Measurements from ENCODE around the gene C12orf76.
"Not testable (repeated sequence)": the region's sequence is repeated elsewhere in the genome, so short reads cannot be mapped to it uniquely, and the experiment has no call there.

C12orf76 gene

DNA sequence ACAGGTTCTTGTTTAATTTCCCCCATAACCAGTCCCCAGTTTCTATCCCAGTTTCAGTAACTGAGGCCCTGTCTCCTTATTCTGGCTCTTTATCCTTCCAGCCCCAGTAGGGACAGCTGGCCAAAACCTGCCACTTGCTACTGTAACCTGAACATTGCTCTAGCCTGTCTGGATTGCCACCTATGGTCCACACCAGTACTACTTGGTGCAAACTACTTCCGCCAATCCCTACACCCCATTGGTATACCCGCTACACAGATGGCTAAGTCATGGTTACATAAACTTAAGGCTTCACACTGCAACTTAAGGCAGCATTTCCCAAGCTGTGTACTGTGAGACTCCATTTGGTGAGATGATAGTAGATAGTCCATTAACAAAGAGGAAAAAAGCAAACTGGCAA, 20.3 kb upstream of the C12orf76 start:
- Histone ChIP-seq H2BK120ac (ENCODE audit: low read depth, low read length) (no peak overlapping the region), H2AK5ac (ENCODE audit: low read length) (no peak overlapping the region), H3K4ac (ENCODE audit: low read depth, low read length) (no peak overlapping the region), H4K5ac (ENCODE audit: low read length) (no peak overlapping the region), H4K8ac (ENCODE audit: low read depth, low read length) (no peak overlapping the region), H3K27ac (ENCODE audit: low read depth, low read length) (no peak overlapping the region), H2BK5ac (ENCODE audit: low read length) (no peak overlapping the region), H3K36me3 (ENCODE audit: control insufficient read depth, insufficient read depth, low read length) (no peaks in the 10 kb centered on the region), H3K56ac (ENCODE audit: low read length) (no peak overlapping the region), H3K4me2 (ENCODE audit: low read length) (no peak overlapping the region), H3K23ac (ENCODE audit: low read length) (no peak overlapping the region), H3K9ac (ENCODE audit: low read length) (no peak overlapping the region), H3K79me1 (ENCODE audit: low read length) (no peaks in the 10 kb centered on the region), H3K18ac (ENCODE audit: low read length) (no peak overlapping the region), H3K4me1 (ENCODE audit: control insufficient read depth, low read depth, low read length) (no peaks in the 10 kb centered on the region), H2BK15ac (replicated peaks; ENCODE audit: low read depth) (no peak overlapping the region), H3K27me3 (ENCODE audit: insufficient read depth, low read length, poor library complexity) (no peaks in the 10 kb centered on the region), H3K79me2 (ENCODE audit: control insufficient read depth, insufficient read depth, low read length) (no peaks in the 10 kb centered on the region), H3K4me3 (ENCODE audit: low read length) (no peak overlapping the region)
- no CpG with 5 or more reads among the region's 2 CpGs for WGBS (ENCODE audit: extremely low coverage, insufficient coverage, low lambda C conversion rate)
- DNase-seq, result no peak

DNA sequence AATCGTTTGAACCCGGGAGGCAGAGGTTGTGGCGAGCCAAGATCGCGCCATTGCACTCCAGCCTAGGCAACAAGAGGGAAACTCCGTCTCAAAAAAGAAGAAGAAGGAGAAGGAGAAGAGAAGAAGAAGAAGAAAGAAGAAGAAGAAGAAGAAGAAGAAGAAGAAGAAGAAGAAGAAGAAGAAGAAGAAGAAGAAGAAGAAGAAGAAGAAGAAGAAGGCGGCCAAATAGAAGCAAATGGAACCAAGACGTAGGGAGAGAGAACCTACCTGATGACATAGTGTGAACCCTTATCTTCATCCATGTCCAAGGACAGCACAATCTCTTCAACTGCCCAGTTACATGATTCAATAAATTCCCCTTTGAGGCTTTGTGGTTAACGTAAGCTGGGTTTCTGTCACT, 19.8 kb upstream of the C12orf76 start:
- H3K27me3 ChIP-seq (ENCODE audit: insufficient read depth, low read length, poor library complexity); H3K56ac ChIP-seq (ENCODE audit: low read length); H2AK5ac ChIP-seq (ENCODE audit: low read length); H3K27ac ChIP-seq (ENCODE audit: low read depth, low read length); H3K4me2 ChIP-seq (ENCODE audit: low read length); H3K79me2 ChIP-seq (ENCODE audit: control insufficient read depth, insufficient read depth, low read length); H2BK15ac ChIP-seq (replicated peaks; ENCODE audit: low read depth); DNase-seq; H3K79me1 ChIP-seq (ENCODE audit: low read length); H4K8ac ChIP-seq (ENCODE audit: low read depth, low read length); H4K5ac ChIP-seq (ENCODE audit: low read length); H3K9ac ChIP-seq (ENCODE audit: low read length); H3K23ac ChIP-seq (ENCODE audit: low read length); H3K4ac ChIP-seq (ENCODE audit: low read depth, low read length); H3K36me3 ChIP-seq (ENCODE audit: control insufficient read depth, insufficient read depth, low read length); H2BK120ac ChIP-seq (ENCODE audit: low read depth, low read length); H3K18ac ChIP-seq (ENCODE audit: low read length); H3K4me1 ChIP-seq (ENCODE audit: control insufficient read depth, low read depth, low read length); H2BK5ac ChIP-seq (ENCODE audit: low read length); H3K4me3 ChIP-seq (ENCODE audit: low read length): not testable (repeated sequence)
- WGBS (ENCODE audit: extremely low coverage, insufficient coverage, low lambda C conversion rate), result no CpG with 5 or more reads among the region's 9 CpGs

DNA sequence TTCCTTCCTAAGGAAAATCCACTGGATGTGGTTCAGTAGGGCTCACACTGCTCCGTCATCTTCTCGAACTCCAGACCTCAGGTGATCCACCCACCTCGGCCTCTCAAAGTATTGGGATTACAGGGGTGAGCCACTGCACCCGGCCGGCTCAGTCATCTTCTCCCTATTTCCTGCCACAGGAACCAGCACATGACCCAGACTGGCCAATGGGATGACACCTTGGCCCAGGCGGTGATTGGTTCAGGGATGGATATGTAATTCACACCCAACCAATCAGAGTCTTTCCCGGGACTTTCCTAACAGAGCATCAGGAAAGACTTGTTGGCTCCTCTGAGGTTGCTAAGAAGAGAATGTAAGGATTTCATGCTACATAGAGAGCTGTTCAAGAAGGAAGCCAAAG, 19.2 kb upstream of the C12orf76 start:
- no peaks in the 10 kb centered on the region for H3K79me1 ChIP-seq (ENCODE audit: low read length)
- no CpG with 5 or more reads among the region's 7 CpGs for WGBS (ENCODE audit: extremely low coverage, insufficient coverage, low lambda C conversion rate)

DNA sequence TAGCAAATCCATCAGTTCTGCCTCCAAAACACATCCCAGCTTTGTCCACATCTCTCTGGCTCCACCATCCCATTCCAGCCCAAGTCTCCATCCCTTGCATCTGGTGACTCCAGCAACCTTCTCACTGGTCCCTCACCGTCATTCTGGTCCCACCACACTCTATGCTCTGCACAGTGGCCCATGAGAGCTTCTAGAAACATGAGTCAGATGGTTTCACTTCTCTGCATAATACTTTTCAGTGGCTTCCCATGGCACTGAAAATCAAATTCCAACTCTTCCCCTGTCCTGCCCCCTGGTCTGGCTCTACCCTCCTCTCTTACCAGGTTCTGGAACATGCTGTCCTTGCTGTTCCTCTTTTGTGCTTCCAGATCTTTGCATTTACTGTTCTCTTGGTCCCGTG, 17.2 kb upstream of the C12orf76 start:
- no CpG with 5 or more reads among the region's 2 CpGs for WGBS (ENCODE audit: extremely low coverage, insufficient coverage, low lambda C conversion rate)
- H4K8ac ChIP-seq (ENCODE audit: low read depth, low read length), result no peak overlapping the region
- H4K5ac ChIP-seq (ENCODE audit: low read length), result no peak overlapping the region
- no peak overlapping the region for H3K9ac ChIP-seq (ENCODE audit: low read length)
- H2BK15ac ChIP-seq (replicated peaks; ENCODE audit: low read depth), result no peak overlapping the region
- H3K56ac ChIP-seq (ENCODE audit: low read length), result no peak overlapping the region
- H2BK120ac ChIP-seq (ENCODE audit: low read depth, low read length), result no peak overlapping the region
- H2AK5ac ChIP-seq (ENCODE audit: low read length), result no peak overlapping the region
- no peaks in the 10 kb centered on the region for H3K4me1 ChIP-seq (ENCODE audit: control insufficient read depth, low read depth, low read length)
- no peak overlapping the region for H3K18ac ChIP-seq (ENCODE audit: low read length)
- H3K23ac ChIP-seq (ENCODE audit: low read length), result no peak overlapping the region
- no peaks in the 10 kb centered on the region for H3K79me1 ChIP-seq (ENCODE audit: low read length)
- H3K79me2 ChIP-seq (ENCODE audit: control insufficient read depth, insufficient read depth, low read length), result no peaks in the 10 kb centered on the region
- no peak overlapping the region for H3K27ac ChIP-seq (ENCODE audit: low read depth, low read length)
- H3K4me3 ChIP-seq (ENCODE audit: low read length), result no peak overlapping the region
- H3K27me3 ChIP-seq (ENCODE audit: insufficient read depth, low read length, poor library complexity), result no peaks in the 10 kb centered on the region
- no peak overlapping the region for H2BK5ac ChIP-seq (ENCODE audit: low read length)
- no peaks in the 10 kb centered on the region for H3K36me3 ChIP-seq (ENCODE audit: control insufficient read depth, insufficient read depth, low read length)
- H3K4ac ChIP-seq (ENCODE audit: low read depth, low read length), result no peak overlapping the region
- H3K4me2 ChIP-seq (ENCODE audit: low read length), result no peak overlapping the region
- DNase-seq, result no peak

More for the DNA sequence above, 19.2 kb upstream of the C12orf76 start:
- no peak overlapping the region for H2BK15ac ChIP-seq (replicated peaks; ENCODE audit: low read depth)
- H3K36me3 ChIP-seq (ENCODE audit: control insufficient read depth, insufficient read depth, low read length), result no peaks in the 10 kb centered on the region
- H3K4me3 ChIP-seq (ENCODE audit: low read length), result no peak overlapping the region
- H3K4me2 ChIP-seq (ENCODE audit: low read length), result no peak overlapping the region
- H3K27me3 ChIP-seq (ENCODE audit: insufficient read depth, low read length, poor library complexity), result no peaks in the 10 kb centered on the region
- no peak overlapping the region for H2BK5ac ChIP-seq (ENCODE audit: low read length)
- no peak overlapping the region for H3K9ac ChIP-seq (ENCODE audit: low read length)
- H3K27ac ChIP-seq (ENCODE audit: low read depth, low read length), result no peak overlapping the region
- no peak overlapping the region for H3K4ac ChIP-seq (ENCODE audit: low read depth, low read length)
- H3K23ac ChIP-seq (ENCODE audit: low read length), result no peak overlapping the region
- no peak overlapping the region for H4K5ac ChIP-seq (ENCODE audit: low read length)
- H2BK120ac ChIP-seq (ENCODE audit: low read depth, low read length), result no peak overlapping the region
- H3K18ac ChIP-seq (ENCODE audit: low read length), result no peak overlapping the region
- H4K8ac ChIP-seq (ENCODE audit: low read depth, low read length), result no peak overlapping the region
- H3K4me1 ChIP-seq (ENCODE audit: control insufficient read depth, low read depth, low read length), result no peaks in the 10 kb centered on the region
- peak; percentile 16 for DNase-seq
- no peak overlapping the region for H3K56ac ChIP-seq (ENCODE audit: low read length)
- no peaks in the 10 kb centered on the region for H3K79me2 ChIP-seq (ENCODE audit: control insufficient read depth, insufficient read depth, low read length)
- H2AK5ac ChIP-seq (ENCODE audit: low read length), result no peak overlapping the region

DNA sequence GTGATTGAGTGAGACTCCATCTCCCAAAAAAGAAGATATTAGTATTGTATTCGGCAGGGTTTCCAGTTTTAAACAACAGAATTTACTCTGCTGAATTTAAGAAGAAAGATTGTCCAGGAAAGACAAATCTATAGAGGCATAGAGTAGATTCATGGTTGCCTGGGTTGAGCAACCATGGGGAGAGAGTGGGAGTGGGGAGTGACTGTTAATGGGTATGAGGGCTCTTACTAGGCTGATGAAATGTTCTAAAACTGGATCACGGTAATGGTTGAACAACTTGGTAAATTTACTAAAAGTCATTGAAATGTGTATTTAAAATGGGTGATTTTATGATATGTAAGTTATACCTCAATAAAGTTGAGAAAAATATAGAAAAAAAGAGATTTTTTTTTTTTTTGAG, 13.9 kb upstream of the C12orf76 start:
- Histone ChIP-seq H3K79me1 (ENCODE audit: low read length) (no peaks in the 10 kb centered on the region), H3K4ac (ENCODE audit: low read depth, low read length) (no peak overlapping the region), H3K9ac (ENCODE audit: low read length) (no peak overlapping the region), H3K36me3 (ENCODE audit: control insufficient read depth, insufficient read depth, low read length) (no peaks in the 10 kb centered on the region), H2BK5ac (ENCODE audit: low read length) (no peak overlapping the region), H2AK5ac (ENCODE audit: low read length) (no peak overlapping the region), H3K56ac (ENCODE audit: low read length) (no peak overlapping the region), H2BK15ac (replicated peaks; ENCODE audit: low read depth) (no peak overlapping the region), H3K4me1 (ENCODE audit: control insufficient read depth, low read depth, low read length) (no peaks in the 10 kb centered on the region), H3K4me2 (ENCODE audit: low read length) (no peak overlapping the region), H3K27me3 (ENCODE audit: insufficient read depth, low read length, poor library complexity) (no peaks in the 10 kb centered on the region), H4K8ac (ENCODE audit: low read depth, low read length) (no peak overlapping the region), H4K5ac (ENCODE audit: low read length) (no peak overlapping the region), H3K27ac (ENCODE audit: low read depth, low read length) (no peak overlapping the region), H3K79me2 (ENCODE audit: control insufficient read depth, insufficient read depth, low read length) (no peaks in the 10 kb centered on the region), H3K4me3 (ENCODE audit: low read length) (no peak overlapping the region), H3K18ac (ENCODE audit: low read length) (no peak overlapping the region), H3K23ac (ENCODE audit: low read length) (no peak overlapping the region), H2BK120ac (ENCODE audit: low read depth, low read length) (no peak overlapping the region)
- 100% methylated on average over 1 of the region's 2 CpGs for WGBS (ENCODE audit: extremely low coverage, insufficient coverage, low lambda C conversion rate)
- DNase-seq, result no peak

DNA sequence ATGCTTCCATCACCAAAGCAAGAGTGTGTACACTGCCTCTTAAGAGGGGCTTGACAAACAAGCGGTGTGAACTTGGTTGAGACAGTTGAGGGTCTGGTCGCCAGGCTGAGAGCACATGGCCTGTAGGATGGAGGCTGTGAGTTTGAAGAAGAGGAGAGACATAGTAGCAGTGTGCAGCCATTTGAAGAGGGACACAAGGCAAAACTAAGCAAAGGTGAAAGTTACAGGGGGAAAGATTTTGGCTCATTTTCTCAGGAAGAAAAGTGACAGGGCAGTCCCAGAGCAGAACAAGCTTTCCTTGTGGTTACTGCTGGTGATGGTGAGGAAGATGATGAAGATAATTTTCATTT, 11.3 kb upstream of the C12orf76 start:
- Histone ChIP-seq H3K4me3 (ENCODE audit: low read length) (no peak overlapping the region), H3K18ac (ENCODE audit: low read length) (no peak overlapping the region), H3K79me2 (ENCODE audit: control insufficient read depth, insufficient read depth, low read length) (no peaks in the 10 kb centered on the region), H3K27me3 (ENCODE audit: insufficient read depth, low read length, poor library complexity) (no peaks in the 10 kb centered on the region), H3K56ac (ENCODE audit: low read length) (no peak overlapping the region), H3K4me1 (ENCODE audit: control insufficient read depth, low read depth, low read length) (no peaks in the 10 kb centered on the region), H2AK5ac (ENCODE audit: low read length) (no peak overlapping the region), H3K27ac (ENCODE audit: low read depth, low read length) (no peak overlapping the region), H4K8ac (ENCODE audit: low read depth, low read length) (no peak overlapping the region), H4K5ac (ENCODE audit: low read length) (no peak overlapping the region), H2BK120ac (ENCODE audit: low read depth, low read length) (no peak overlapping the region), H3K4ac (ENCODE audit: low read depth, low read length) (no peak overlapping the region), H3K9ac (ENCODE audit: low read length) (no peak overlapping the region), H3K23ac (ENCODE audit: low read length) (no peak overlapping the region), H2BK15ac (replicated peaks; ENCODE audit: low read depth) (no peak overlapping the region), H2BK5ac (ENCODE audit: low read length) (no peak overlapping the region), H3K36me3 (ENCODE audit: control insufficient read depth, insufficient read depth, low read length) (no peaks in the 10 kb centered on the region), H3K4me2 (ENCODE audit: low read length) (no peak overlapping the region), H3K79me1 (ENCODE audit: low read length) (no peaks in the 10 kb centered on the region)
- no CpG with 5 or more reads among the region's 2 CpGs for WGBS (ENCODE audit: extremely low coverage, insufficient coverage, low lambda C conversion rate)
- no peak for DNase-seq

Data from mesendoderm (in vitro differentiated cells).